Calu3 (cell line): ENCODE measurements around the gene KAT2B. TPM values are rescaled to one million over a fixed set of nuclear protein-coding genes. Genes with fewer than 3 reads are reported as not detected.

Source experiments
- BruUV-seq: library from RNA; stranded (reverse); fragments of 400-500 nt; replicated peaks from 2 replicates; lab custom pipeline; 2021; lab: Mats Ljungman, UMichigan
- CTCF ChIA-PET: fragments of 300-600 bp; sonication (Branson Sonifier 250); formaldehyde crosslinking; loops from one replicate; lab custom pipeline; 2022; ENCODE audit warnings: antibody characterized with exemption; lab: Charles Lee
- DNase-seq: peaks from one replicate; pipeline ENCODE4 v3.0.0; 2022
- H3K27ac Mint-ChIP-seq: one replicate; pipeline ENCODE4 v1.8.0; 2022; ENCODE audit warnings: mixed read lengths; ENCODE audit not compliant: unreplicated experiment
- H3K27me3 Mint-ChIP-seq: one replicate; pipeline ENCODE4 v1.8.0; 2022; ENCODE audit warnings: mixed read lengths; ENCODE audit not compliant: unreplicated experiment
- H3K36me3 Mint-ChIP-seq: one replicate; pipeline ENCODE4 v1.8.0; 2022; ENCODE audit warnings: mild to moderate bottlenecking, moderate library complexity, mixed read lengths; ENCODE audit not compliant: insufficient read depth, unreplicated experiment
- H3K4me1 Mint-ChIP-seq: one replicate; pipeline ENCODE4 v1.8.0; 2022; ENCODE audit warnings: mild to moderate bottlenecking, low read depth, mixed read lengths; ENCODE audit not compliant: unreplicated experiment
- H3K4me3 Mint-ChIP-seq: one replicate; pipeline ENCODE4 v1.8.0; 2022; ENCODE audit warnings: mild to moderate bottlenecking, low read depth, moderate library complexity, mixed read lengths; ENCODE audit not compliant: unreplicated experiment
- H3K9me3 Mint-ChIP-seq: one replicate; pipeline ENCODE4 v1.8.0; 2022; ENCODE audit warnings: low read depth, mixed read lengths; ENCODE audit not compliant: unreplicated experiment
- CTCF ChIP-seq: fragments of 200-600 bp; IDR thresholded peaks from one replicate; pipeline ENCODE4 v1.8.0; 2022; ENCODE audit warnings: antibody characterized with exemption; ENCODE audit not compliant: unreplicated experiment
- intact Hi-C: fragments of 100-400 bp; cut with micrococcal nuclease; formaldehyde crosslinking; loops from one replicate; pipeline ENCODE4 v1.10.0; 2022; ENCODE audit not compliant: unreplicated experiment
- total RNA-seq: library from RNA; stranded (reverse); gene quantifications from 2 replicates; pipeline ENCODE4 v1.2.3, GENCODE V29; 2022

The KAT2B gene
- total RNA-seq, 1 experiment from 2014 or later, result 13.8 TPM

- Mint-ChIP-seq H3K4me3 (no peak overlapping the region), H3K27ac (no peak overlapping the region), H3K4me1 (peaks cover 8% of the 10 kb centered on the region), H3K9me3 (no peaks in the 10 kb centered on the region), H3K27me3 (no peaks in the 10 kb centered on the region), H3K36me3 (no peaks in the 10 kb centered on the region)
- no peak for TF ChIP-seq CTCF
- BruUV-seq, result no TSS peak
- intact Hi-C loops, result no loop called here
- CTCF ChIA-PET, result no interaction called here
- DNase-seq, result no peak
These were observed 17.4 kb downstream of the KAT2B start for GRCh38 chr3:20057612-20058180.

GRCh38 chr3:20059929-20060328 is 19.7 kb downstream of the KAT2B start:
- Mint-ChIP-seq H3K4me3 (no peak overlapping the region), H3K27ac (no peak overlapping the region), H3K4me1 (peaks cover 13% of the 10 kb centered on the region), H3K27me3 (no peaks in the 10 kb centered on the region), H3K9me3 (no peaks in the 10 kb centered on the region), H3K36me3 (no peaks in the 10 kb centered on the region)
- no peak for TF ChIP-seq CTCF
- intact Hi-C loops, result no loop called here
- no peak for DNase-seq
- no TSS peak for BruUV-seq
- CTCF ChIA-PET, result no interaction called here

GRCh38 chr3:20060974-20061685 is 20.9 kb downstream of the KAT2B start:
- Mint-ChIP-seq H3K27ac (peak overlapping the region; percentile 33), H3K4me1 (peaks cover 17% of the 10 kb centered on the region), H3K36me3 (no peaks in the 10 kb centered on the region), H3K4me3 (peak overlapping the region; percentile 47), H3K27me3 (no peaks in the 10 kb centered on the region), H3K9me3 (no peaks in the 10 kb centered on the region)
- no TSS peak for BruUV-seq
- DNase-seq, result no peak
- CTCF ChIA-PET, result no interaction called here
- TF ChIP-seq CTCF, result no peak
- intact Hi-C loops, result no loop called here

GRCh38 chr3:20062996-20063395 is 22.8 kb downstream of the KAT2B start:
- no peaks in the 10 kb centered on the region for H3K36me3 Mint-ChIP-seq

More at GRCh38 chr3:20062996-20063395, 22.8 kb downstream of the KAT2B start:
- no TSS peak for BruUV-seq
- intact Hi-C loops, result no loop called here
- CTCF ChIA-PET, result no interaction called here
- H3K4me3 Mint-ChIP-seq, result no peak overlapping the region
- no peaks in the 10 kb centered on the region for H3K27me3 Mint-ChIP-seq
- TF ChIP-seq CTCF, result no peak
- H3K27ac Mint-ChIP-seq, result no peak overlapping the region
- H3K9me3 Mint-ChIP-seq, result no peaks in the 10 kb centered on the region
- no peak for DNase-seq
- H3K4me1 Mint-ChIP-seq, result peaks cover 18% of the 10 kb centered on the region
